ENCODE data around the gene AXIN1. TPM values are rescaled to one million over a fixed set of nuclear protein-coding genes. Genes with fewer than 3 reads are reported as not detected.

The AXIN1 gene
- total RNA-seq, 1 experiment from 2014 or later, result 43.7 TPM

DNA sequence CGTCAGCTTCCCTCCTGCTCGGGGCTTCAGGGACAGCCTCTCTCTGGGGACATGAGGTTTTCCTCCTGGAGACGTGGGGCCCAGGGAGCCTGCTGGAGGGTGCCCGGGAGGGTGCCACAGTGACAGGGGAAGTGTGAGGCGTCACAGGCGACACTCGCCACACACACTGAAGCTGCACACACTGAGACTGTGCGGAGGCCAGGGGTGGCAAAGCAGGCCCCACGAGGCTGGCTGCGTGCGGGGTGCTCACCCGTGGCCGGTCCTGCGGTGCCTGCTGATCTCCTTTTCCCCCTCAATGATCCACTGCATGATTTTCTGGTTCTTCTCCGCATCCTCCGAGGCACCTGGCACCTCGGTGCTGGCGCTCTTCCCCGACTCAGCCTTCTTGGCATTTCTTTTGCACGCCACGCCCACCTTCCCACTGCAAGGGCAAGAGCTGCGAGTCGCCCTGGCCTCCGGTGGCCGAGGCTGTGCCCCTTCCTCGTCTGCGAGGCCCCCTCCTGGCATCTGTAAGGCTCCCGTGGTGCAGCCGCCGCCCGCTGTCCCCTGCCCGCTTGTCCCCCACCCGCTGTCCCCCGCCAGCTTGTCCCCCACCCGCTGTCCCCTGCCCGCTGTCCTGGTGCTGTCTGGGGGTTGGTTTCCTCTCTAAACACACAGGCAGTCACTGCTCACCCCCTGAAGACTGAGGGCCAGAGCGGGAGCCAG, 55.6 kb downstream of the AXIN1 start:
- no peak overlapping the region for H3K27ac Mint-ChIP-seq (ENCODE audit: low read depth, unreplicated experiment)
- BruUV-seq (replicated peaks), result no TSS peak
- ChIA-PET CTCF (interaction anchor here (0.8 kb wide), 1 partner anchor 993 kb away, joined by 5 read pairs; no protein-coding TSS in a partner anchor), POLR2A (no interaction called here)
- H3K27me3 Mint-ChIP-seq (ENCODE audit: insufficient read depth, unreplicated experiment), result no peaks in the 10 kb centered on the region
- intact Hi-C loops (cut with micrococcal nuclease), result no loop called here
- no peak for DNase-seq (ENCODE audit: unreplicated experiment)
- no peaks in the 10 kb centered on the region for H3K4me1 Mint-ChIP-seq (ENCODE audit: insufficient read depth, unreplicated experiment)
- H3K4me3 Mint-ChIP-seq (ENCODE audit: unreplicated experiment), result no peak overlapping the region
- TF ChIP-seq, protein P1, sequence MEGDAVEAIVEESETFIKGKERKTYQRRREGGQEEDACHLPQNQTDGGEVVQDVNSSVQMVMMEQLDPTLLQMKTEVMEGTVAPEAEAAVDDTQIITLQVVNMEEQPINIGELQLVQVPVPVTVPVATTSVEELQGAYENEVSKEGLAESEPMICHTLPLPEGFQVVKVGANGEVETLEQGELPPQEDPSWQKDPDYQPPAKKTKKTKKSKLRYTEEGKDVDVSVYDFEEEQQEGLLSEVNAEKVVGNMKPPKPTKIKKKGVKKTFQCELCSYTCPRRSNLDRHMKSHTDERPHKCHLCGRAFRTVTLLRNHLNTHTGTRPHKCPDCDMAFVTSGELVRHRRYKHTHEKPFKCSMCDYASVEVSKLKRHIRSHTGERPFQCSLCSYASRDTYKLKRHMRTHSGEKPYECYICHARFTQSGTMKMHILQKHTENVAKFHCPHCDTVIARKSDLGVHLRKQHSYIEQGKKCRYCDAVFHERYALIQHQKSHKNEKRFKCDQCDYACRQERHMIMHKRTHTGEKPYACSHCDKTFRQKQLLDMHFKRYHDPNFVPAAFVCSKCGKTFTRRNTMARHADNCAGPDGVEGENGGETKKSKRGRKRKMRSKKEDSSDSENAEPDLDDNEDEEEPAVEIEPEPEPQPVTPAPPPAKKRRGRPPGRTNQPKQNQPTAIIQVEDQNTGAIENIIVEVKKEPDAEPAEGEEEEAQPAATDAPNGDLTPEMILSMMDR (IDR thresholded peaks at IDR 0.05; ENCODE audit: unreplicated experiment), result no peak
- H3K36me3 Mint-ChIP-seq (ENCODE audit: insufficient read depth, unreplicated experiment), result peaks cover 46% of the 10 kb centered on the region
- H3K9me3 Mint-ChIP-seq (ENCODE audit: unreplicated experiment), result no peaks in the 10 kb centered on the region

DNA sequence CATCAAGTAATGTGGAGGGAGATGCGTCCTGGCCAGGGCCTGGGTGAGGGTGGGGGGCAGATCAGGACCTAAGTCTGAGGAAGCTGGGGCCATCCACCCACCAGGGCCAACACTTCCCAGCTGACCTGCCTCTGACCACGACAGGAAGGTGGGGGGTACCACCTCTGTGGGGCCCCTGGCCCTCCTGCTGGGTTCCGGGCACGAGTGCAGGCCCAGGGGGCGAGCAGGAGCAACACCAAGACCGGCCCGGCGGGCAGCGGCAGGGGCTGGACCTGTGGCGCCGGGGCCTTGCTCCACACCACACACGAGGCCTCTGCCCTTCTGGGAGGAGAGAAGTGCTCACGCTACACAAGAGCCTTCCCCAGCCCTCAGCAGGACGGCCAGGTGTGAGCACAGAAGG, 56.2 kb downstream of the AXIN1 start:
- H3K27ac Mint-ChIP-seq (ENCODE audit: low read depth, unreplicated experiment), result no peak overlapping the region
- BruUV-seq (replicated peaks), result no TSS peak
- CTCF ChIA-PET, result interaction anchor here (0.8 kb wide), 1 partner anchor 994 kb away, joined by 5 read pairs; no protein-coding TSS in a partner anchor
- no peaks in the 10 kb centered on the region for H3K27me3 Mint-ChIP-seq (ENCODE audit: insufficient read depth, unreplicated experiment)
- H3K36me3 Mint-ChIP-seq (ENCODE audit: insufficient read depth, unreplicated experiment), result peaks cover 48% of the 10 kb centered on the region
- H3K9me3 Mint-ChIP-seq (ENCODE audit: unreplicated experiment), result no peaks in the 10 kb centered on the region
- POLR2A ChIA-PET, result no interaction called here
- intact Hi-C loops (cut with micrococcal nuclease), result no loop called here
- TF ChIP-seq, protein P1 (IDR thresholded peaks at IDR 0.05; ENCODE audit: unreplicated experiment), result no peak
- no peaks in the 10 kb centered on the region for H3K4me1 Mint-ChIP-seq (ENCODE audit: insufficient read depth, unreplicated experiment)
- H3K4me3 Mint-ChIP-seq (ENCODE audit: unreplicated experiment), result no peak overlapping the region
- DNase-seq (ENCODE audit: unreplicated experiment), result no peak

DNA sequence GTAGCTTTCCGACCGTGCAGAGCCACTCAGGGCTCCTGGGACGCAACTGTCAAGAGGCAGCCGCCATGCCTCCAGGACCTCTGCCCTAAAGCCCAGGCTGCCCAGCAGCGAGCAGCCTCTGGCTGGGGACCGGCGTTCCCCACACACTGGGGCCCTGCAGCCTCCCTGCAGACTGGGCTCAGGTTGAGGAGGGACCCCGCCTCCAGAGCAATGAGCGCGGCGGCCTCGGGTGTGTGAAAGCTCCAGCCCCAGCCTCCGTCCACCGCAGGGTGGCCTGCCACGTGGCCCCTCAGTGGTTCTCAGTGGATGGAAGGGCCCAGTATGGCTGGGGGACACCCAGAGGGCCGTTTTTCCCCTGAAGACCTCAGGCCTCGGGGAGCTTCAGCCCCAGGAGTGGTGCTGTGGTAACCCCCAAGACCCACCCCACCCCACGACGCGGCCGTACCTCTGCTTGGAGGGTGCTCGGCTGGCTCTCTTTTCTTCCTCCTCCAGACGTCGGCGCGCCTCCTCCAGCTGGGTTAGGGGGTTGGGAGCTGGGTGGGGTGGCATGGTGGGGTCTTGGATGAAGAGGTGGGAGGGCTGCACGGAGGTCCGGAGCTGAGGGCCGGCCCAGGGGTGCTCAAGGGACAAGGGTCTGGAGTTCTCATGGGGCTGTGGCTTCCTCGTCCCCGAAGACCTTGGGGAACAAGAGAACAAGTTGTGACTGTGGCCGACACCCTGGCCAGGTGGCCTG, 59.3 kb downstream of the AXIN1 start:
- ChIA-PET POLR2A (no interaction called here), CTCF (no interaction called here)
- DNase-seq (ENCODE audit: unreplicated experiment), result no peak
- Mint-ChIP-seq H3K27me3 (ENCODE audit: insufficient read depth, unreplicated experiment) (no peaks in the 10 kb centered on the region), H3K27ac (ENCODE audit: low read depth, unreplicated experiment) (no peak overlapping the region), H3K4me1 (ENCODE audit: insufficient read depth, unreplicated experiment) (no peaks in the 10 kb centered on the region), H3K36me3 (ENCODE audit: insufficient read depth, unreplicated experiment) (peaks cover 40% of the 10 kb centered on the region), H3K9me3 (ENCODE audit: unreplicated experiment) (no peaks in the 10 kb centered on the region), H3K4me3 (ENCODE audit: unreplicated experiment) (no peak overlapping the region)
- BruUV-seq (replicated peaks), result no TSS peak
- TF ChIP-seq, protein P1 (IDR thresholded peaks at IDR 0.05; ENCODE audit: unreplicated experiment), result no peak
- intact Hi-C loops (cut with micrococcal nuclease), result no loop called here

DNA sequence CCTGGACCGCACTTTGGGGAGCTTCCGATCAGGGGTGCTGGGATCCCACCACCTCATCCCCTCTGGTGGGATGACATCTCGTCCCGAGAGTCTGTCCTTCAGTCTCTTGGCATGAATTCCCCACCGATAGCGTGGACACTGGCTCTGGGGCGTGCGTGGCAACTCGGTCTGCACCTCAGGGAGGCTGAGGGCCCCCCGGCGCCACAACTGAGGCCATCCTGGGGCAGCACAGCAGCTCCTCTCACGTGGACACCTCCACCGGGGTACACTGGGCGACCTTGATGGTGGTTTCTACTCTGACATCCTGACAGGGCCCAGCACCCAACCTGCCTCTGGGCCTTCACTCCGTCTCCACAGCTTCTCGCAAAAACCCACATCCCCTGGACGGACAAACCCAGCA, 61.0 kb downstream of the AXIN1 start:
- Mint-ChIP-seq H3K9me3 (ENCODE audit: unreplicated experiment) (no peaks in the 10 kb centered on the region), H3K27me3 (ENCODE audit: insufficient read depth, unreplicated experiment) (no peaks in the 10 kb centered on the region), H3K36me3 (ENCODE audit: insufficient read depth, unreplicated experiment) (peaks cover 32% of the 10 kb centered on the region), H3K4me3 (ENCODE audit: unreplicated experiment) (no peak overlapping the region), H3K4me1 (ENCODE audit: insufficient read depth, unreplicated experiment) (no peaks in the 10 kb centered on the region), H3K27ac (ENCODE audit: low read depth, unreplicated experiment) (no peak overlapping the region)
- TF ChIP-seq, protein P1 (IDR thresholded peaks at IDR 0.05; ENCODE audit: unreplicated experiment), result no peak
- DNase-seq (ENCODE audit: unreplicated experiment), result no peak
- POLR2A ChIA-PET, result no interaction called here
- CTCF ChIA-PET, result no interaction called here
- intact Hi-C loops (cut with micrococcal nuclease), result no loop called here
- BruUV-seq (replicated peaks), result no TSS peak
